K562 (cell line): ENCODE measurements around the gene DNMBP. TPM values are rescaled to one million over a fixed set of nuclear protein-coding genes. Genes with fewer than 3 reads are reported as not detected.

Source experiments
- ATAC-seq: fragments of 200-7000 bp; cut with Tn5 transposase; 3 replicates; pipeline ENCODE4 v1.9.1; 2020; ENCODE audit warnings: moderate library complexity
- BruUV-seq: library from RNA; stranded (reverse); fragments of 400-500 nt; replicated peaks from 2 replicates; lab custom pipeline; 2021; lab: Mats Ljungman, UMichigan
- CTCF ChIA-PET: fragments of 300-600 bp; formaldehyde crosslinking; extraction: SDS; loops from one replicate; lab custom pipeline; 2021; ENCODE audit warnings: low intra/inter-chr PET ratio; lab: Yijun Ruan, JAX
- POLR2A ChIA-PET: fragments of 300-600, 350-650 bp; sonication (Branson Sonifier 250); formaldehyde crosslinking; extraction: SDS; loops from one replicate; lab custom pipeline; 2021; ENCODE audit warnings: antibody characterized with exemption, inconsistent platforms; lab: Yijun Ruan, JAX
- DNase-seq, 4 experiments: peaks; one replicate each; pipeline versions ENCODE4 v3.0.0 to v3.0.0-alpha.2; 2011 to 2018; ENCODE audit warnings: low spot score in 3 of 4, mixed read lengths in 3 of 4; ENCODE audit errors: extremely low read depth in 1 of 4
- FAIRE-seq: peaks from 2 replicates; lab custom pipeline; 2011; peaks lifted over from hg19 to GRCh38; lab: Jason Lieb, UNC
- H2AFZ ChIP-seq: 2 replicates; pipeline ENCODE4 v1.6.0; 2011; ENCODE audit warnings: low read depth, low read length, control low read depth, inconsistent platforms
- H3K27ac ChIP-seq: fragments of 200-600 bp; 3 replicates; pipeline ENCODE4 v1.8.0; 2011; ENCODE audit warnings: low read depth, mild to moderate bottlenecking, control low read depth, inconsistent platforms, low read length, moderate library complexity, mixed read lengths; ENCODE audit errors: extremely low read depth
- H3K27me3 ChIP-seq, 2 experiments: fragments of 300-600 bp in 1 of 2; 2 replicates in 1 of 2; 3 replicates in 1 of 2; pipeline versions ENCODE4 v1.6.0 to v1.8.0; 2011; ENCODE audit warnings: inconsistent platforms in 2 of 2, low read length in 2 of 2, mild to moderate bottlenecking in 1 of 2, mixed read lengths in 1 of 2, moderate library complexity in 1 of 2; ENCODE audit not compliant: control insufficient read depth in 2 of 2, insufficient read depth in 2 of 2
- H3K36me3 ChIP-seq: fragments of 300-600 bp; 3 replicates; pipeline ENCODE4 v1.8.0; 2011; ENCODE audit warnings: mild to moderate bottlenecking, low read length, inconsistent platforms; ENCODE audit not compliant: control insufficient read depth, insufficient read depth
- H3K4me1 ChIP-seq, 2 experiments: fragments of 200-600 bp in 1 of 2; replicated peaks in 1 of 2; 2 replicates in 1 of 2; 3 replicates in 1 of 2; pipeline versions ENCODE4 v1.5.1 to v1.8.0; 2011; ENCODE audit warnings: inconsistent platforms in 2 of 2, low read length in 2 of 2, mild to moderate bottlenecking in 1 of 2, mixed read lengths in 1 of 2, moderate library complexity in 1 of 2; ENCODE audit not compliant: control insufficient read depth in 2 of 2, insufficient read depth in 2 of 2
- H3K4me2 ChIP-seq: 2 replicates; pipeline ENCODE4 v1.6.1; 2011; ENCODE audit warnings: low read length, control low read depth, inconsistent platforms, mixed read lengths; ENCODE audit not compliant: insufficient read depth
- H3K4me3 ChIP-seq: fragments of 200-600 bp; sonication (generic), shearing (Covaris generic); 2 replicates; pipeline ENCODE4 v1.5.1; 2016; ENCODE audit warnings: control low read depth, inconsistent platforms
- H3K79me2 ChIP-seq: fragments of 200-600 bp; 3 replicates; pipeline ENCODE4 v1.8.0; 2011; ENCODE audit warnings: low read length, inconsistent platforms; ENCODE audit not compliant: control insufficient read depth, insufficient read depth
- H3K9ac ChIP-seq, 2 experiments: 2 replicates each; pipeline versions ENCODE4 v1.6.0 to v1.6.1; 2011; ENCODE audit warnings: low read depth in 2 of 2, low read length in 2 of 2, control low read depth in 1 of 2, inconsistent platforms in 1 of 2, mild to moderate bottlenecking in 1 of 2, mixed read lengths in 1 of 2; ENCODE audit not compliant: insufficient read depth in 1 of 2
- H3K9me1 ChIP-seq: one replicate; pipeline ENCODE4 v1.6.0; 2011; ENCODE audit warnings: inconsistent platforms, mild to moderate bottlenecking, low read length, moderate library complexity; ENCODE audit not compliant: control insufficient read depth, insufficient read depth
- H3K9me3 ChIP-seq: replicated peaks from 2 replicates; pipeline ENCODE4 v1.5.1; 2011; ENCODE audit warnings: low read depth, low read length, inconsistent platforms; ENCODE audit not compliant: control insufficient read depth, insufficient read depth
- H4K20me1 ChIP-seq: replicated peaks from 2 replicates; pipeline ENCODE4 v1.6.1; 2011; ENCODE audit warnings: low read length, inconsistent platforms, mixed read lengths; ENCODE audit not compliant: control insufficient read depth, insufficient read depth
- CCNT2 ChIP-seq: IDR thresholded peaks from 2 replicates; pipeline ENCODE4 v1.6.1; 2011; ENCODE audit warnings: borderline replicate concordance, low read depth, mild to moderate bottlenecking, moderate library complexity, mixed read lengths, low read length; ENCODE audit not compliant: insufficient read length; ENCODE audit errors: extremely low read depth
- CTCFL ChIP-seq: IDR thresholded peaks from 2 replicates; pipeline ENCODE4 v1.6.1; 2011; ENCODE audit warnings: borderline replicate concordance, low read depth, mild to moderate bottlenecking, moderate library complexity, low read length; ENCODE audit not compliant: insufficient read depth, poor library complexity, severe bottlenecking
- E2F1 ChIP-seq: sonication (generic); formaldehyde crosslinking; IDR thresholded peaks from 2 replicates; pipeline ENCODE4 v1.8.1; 2023; ENCODE audit warnings: mild to moderate bottlenecking, missing genetic modification reagents, moderate library complexity
- FOXJ2 ChIP-seq: fragments of 200-800 bp; sonication (Bioruptor generic); IDR thresholded peaks from 2 replicates; pipeline ENCODE4 v1.6.1; 2016; ENCODE audit warnings: missing genetic modification characterization, missing compliant biosample characterization
- MXI1 ChIP-seq: IDR thresholded peaks from 2 replicates; pipeline ENCODE4 v1.6.1; 2011; ENCODE audit warnings: low read depth, mild to moderate bottlenecking, improper control_type of control experiment, low read length
- RHOXF2B ChIP-seq: fragments of 250-450 bp; sonication (Bioruptor Pico); conservative IDR thresholded peaks from 2 replicates; pipeline ENCODE4 v1.5.1; 2021
- SUPT5H ChIP-seq: fragments of 450-650 bp; IDR thresholded peaks from 2 replicates; pipeline ENCODE4 v1.6.1; 2016
- ZEB2 ChIP-seq: fragments of 450-650 bp; IDR thresholded peaks from 2 replicates; pipeline ENCODE4 v1.6.1; 2016
- ZNF280B ChIP-seq: fragments of 250-450 bp; sonication (Bioruptor Pico); IDR thresholded peaks from 2 replicates; pipeline ENCODE4 v1.5.1; 2021; ENCODE audit warnings: mild to moderate bottlenecking
- ZSCAN29 ChIP-seq: fragments of 450-650 bp; IDR thresholded peaks from 2 replicates; pipeline ENCODE4 v1.6.1; 2017
- WGBS: fragments of 100-300 bp; shearing (Covaris generic); methylation state at CpG from one replicate; pipeline ENCODE4 v1.1.6; 2016; ENCODE audit warnings: low coverage, mixed read lengths; ENCODE audit not compliant: insufficient coverage; ENCODE audit errors: missing lambda C conversion rate; 5-methylcytosine and 5-hydroxymethylcytosine counted together
- in situ Hi-C: fragments of 300-500 bp; cut with MboI; formaldehyde crosslinking; loops from 4 replicates; pipeline ENCODE4 v1.15.0; 2018; ENCODE audit warnings: inconsistent platforms, mixed read lengths
- intact Hi-C: fragments of 100-400 bp; cut with micrococcal nuclease; formaldehyde crosslinking; loops from 2 replicates; pipeline ENCODE4 v1.14.2; 2022
- polyA plus RNA-seq, 8 experiments: library from polyadenylated mRNA; depleted of rRNA in 4 of 8; stranded (reverse) in 5 of 8; unstranded in 3 of 8; fragments of >200 nt; fragmentation: Nextera tagmentation in 2 of 8; fragmentation: Illumina TruSeq in 1 of 8; extraction: Ambion mirVana in 2 of 8; extraction: Trizol in 1 of 8; gene quantifications; 2 replicates each; pipeline versions ENCODE4 v1.2.1 to v1.2.3, GENCODE V29; 2011 to 2014; ENCODE audit warnings: inconsistent platforms in 1 of 8, missing spikeins in 1 of 8
- total RNA-seq, 7 experiments: library from RNA; depleted of rRNA in 6 of 7; stranded (reverse); fragments of >200 nt in 6 of 7; fragmentation: Illumina TruSeq in 2 of 7; extraction: Trizol in 2 of 7; gene quantifications; 2 replicates each; pipeline versions ENCODE4 v1.2.1 to v1.2.3, GENCODE V29; 2011 to 2021; ENCODE audit warnings: low replicate concordance in 1 of 7

The DNMBP gene
- total and polyA plus RNA-seq, 9 of the 15 experiments (the other 6 are each of a cell fraction or from before 2014, with no cell fraction given) = 0.83 to 3.7 (median 2.2) TPM

- no peak overlapping the region for H2AFZ ChIP-seq
- no peak overlapping the region for H3K4me3 ChIP-seq
- intact Hi-C loops = no loop called here
- H3K9ac ChIP-seq = no peak overlapping the region
- H4K20me1 ChIP-seq = no peaks in the 10 kb centered on the region
- H3K9me1 ChIP-seq = no peaks in the 10 kb centered on the region
- DNase-seq = no peak
- no peak for FAIRE-seq
- in situ Hi-C loops = no loop called here
- ATAC-seq = no peak
- H3K4me2 ChIP-seq = no peak overlapping the region
- 30% methylated on average over 2 of the region's 3 CpGs for WGBS
- H3K9me3 ChIP-seq = no peaks in the 10 kb centered on the region
- POLR2A ChIA-PET = no interaction called here
- no peak for TF ChIP-seq CTCFL
- no peak for TF ChIP-seq FOXJ2 (tag)
- no peak for TF ChIP-seq RHOXF2B (CRISPR knock-in tag)
- no peak for TF ChIP-seq CCNT2
- TF ChIP-seq ZSCAN29 = no peak
- no peak for TF ChIP-seq ZNF280B (CRISPR knock-in tag)
- TF ChIP-seq MXI1 = no peak
- no peak for TF ChIP-seq E2F1 (CRISPR knock-in tag)
- no peak for TF ChIP-seq SUPT5H
- TF ChIP-seq ZEB2 = no peak
- TF ChIP-seq, all 486 proteins: peak for 0
- CTCF ChIA-PET = no interaction called here
- Histone ChIP-seq H3K27me3 (peaks cover 11 to 25% of the 10 kb centered on the region in 2 experiments; a peak in 4 of 5 replicates), H3K36me3 (no peaks in the 10 kb centered on the region), H3K79me2 (no peaks in the 10 kb centered on the region), H3K27ac (no peak overlapping the region), H3K4me1 (no peaks in the 10 kb centered on the region)
- no TSS peak for BruUV-seq
These were observed 156.1 kb downstream of the DNMBP start for GRCh38 chr10:99853655-99854054.
